GM18498 (cell line): ENCODE measurements around the gene ARSH.
"Not testable (repeated sequence)": the region's sequence is repeated elsewhere in the genome, so short reads cannot be mapped to it uniquely, and the experiment has no call there.

Experiments used
- ATAC-seq: cut with Tn5 transposase; IDR thresholded peaks from one replicate; pipeline ENCODE4 v1.9.1; 2021; ENCODE audit warnings: mild to moderate bottlenecking, moderate library complexity; ENCODE audit not compliant: unreplicated experiment

The ARSH gene, protein sequence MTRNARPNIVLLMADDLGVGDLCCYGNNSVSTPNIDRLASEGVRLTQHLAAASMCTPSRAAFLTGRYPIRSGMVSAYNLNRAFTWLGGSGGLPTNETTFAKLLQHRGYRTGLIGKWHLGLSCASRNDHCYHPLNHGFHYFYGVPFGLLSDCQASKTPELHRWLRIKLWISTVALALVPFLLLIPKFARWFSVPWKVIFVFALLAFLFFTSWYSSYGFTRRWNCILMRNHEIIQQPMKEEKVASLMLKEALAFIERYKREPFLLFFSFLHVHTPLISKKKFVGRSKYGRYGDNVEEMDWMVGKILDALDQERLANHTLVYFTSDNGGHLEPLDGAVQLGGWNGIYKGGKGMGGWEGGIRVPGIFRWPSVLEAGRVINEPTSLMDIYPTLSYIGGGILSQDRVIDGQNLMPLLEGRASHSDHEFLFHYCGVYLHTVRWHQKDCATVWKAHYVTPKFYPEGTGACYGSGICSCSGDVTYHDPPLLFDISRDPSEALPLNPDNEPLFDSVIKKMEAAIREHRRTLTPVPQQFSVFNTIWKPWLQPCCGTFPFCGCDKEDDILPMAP

DNA sequence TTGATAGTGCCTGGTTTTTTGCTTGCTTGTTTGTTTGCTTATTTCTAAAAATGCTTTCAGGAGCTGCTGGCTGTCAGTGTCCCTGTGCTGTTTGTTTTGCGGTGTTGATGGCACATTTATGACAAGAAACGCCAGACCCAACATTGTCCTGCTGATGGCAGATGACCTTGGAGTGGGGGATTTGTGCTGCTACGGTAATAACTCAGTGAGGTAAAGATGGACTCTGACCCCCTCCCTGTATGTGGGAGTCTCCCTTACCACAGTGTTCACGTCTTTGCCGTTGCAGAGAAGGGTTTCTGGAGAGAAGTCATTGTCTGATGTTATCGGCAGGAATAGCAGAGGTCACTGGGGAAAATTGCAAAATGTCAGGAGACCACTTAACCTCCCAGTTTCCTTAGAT is at the start of gene ARSH:
Gene ARSH, plus strand, starts transcription at position 52 of the 400 bp plus-strand sequence. Its CDS starts 67 bp downstream, at position 119.
- ATAC-seq = no peak

DNA sequence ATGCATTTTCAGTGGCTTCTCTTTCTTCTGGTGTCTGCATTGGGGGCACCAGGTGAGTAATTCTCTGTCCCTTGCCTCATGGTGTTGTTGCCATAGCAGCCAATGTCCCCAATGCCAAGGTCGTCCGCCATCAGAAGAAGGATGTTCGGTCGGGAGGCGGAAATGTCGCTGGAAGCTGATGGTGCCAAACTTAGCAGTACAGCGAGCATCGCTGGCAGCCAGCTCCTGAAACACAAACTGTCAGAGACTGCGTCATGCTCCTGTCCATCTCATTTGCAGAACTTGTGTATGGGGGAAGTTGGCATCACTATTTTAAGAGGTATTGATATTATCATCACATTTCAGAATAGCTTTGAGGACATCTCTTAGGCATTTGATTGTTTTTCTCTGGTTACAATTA is 48.1 kb upstream of the ARSH start:
- no peak for ATAC-seq

DNA sequence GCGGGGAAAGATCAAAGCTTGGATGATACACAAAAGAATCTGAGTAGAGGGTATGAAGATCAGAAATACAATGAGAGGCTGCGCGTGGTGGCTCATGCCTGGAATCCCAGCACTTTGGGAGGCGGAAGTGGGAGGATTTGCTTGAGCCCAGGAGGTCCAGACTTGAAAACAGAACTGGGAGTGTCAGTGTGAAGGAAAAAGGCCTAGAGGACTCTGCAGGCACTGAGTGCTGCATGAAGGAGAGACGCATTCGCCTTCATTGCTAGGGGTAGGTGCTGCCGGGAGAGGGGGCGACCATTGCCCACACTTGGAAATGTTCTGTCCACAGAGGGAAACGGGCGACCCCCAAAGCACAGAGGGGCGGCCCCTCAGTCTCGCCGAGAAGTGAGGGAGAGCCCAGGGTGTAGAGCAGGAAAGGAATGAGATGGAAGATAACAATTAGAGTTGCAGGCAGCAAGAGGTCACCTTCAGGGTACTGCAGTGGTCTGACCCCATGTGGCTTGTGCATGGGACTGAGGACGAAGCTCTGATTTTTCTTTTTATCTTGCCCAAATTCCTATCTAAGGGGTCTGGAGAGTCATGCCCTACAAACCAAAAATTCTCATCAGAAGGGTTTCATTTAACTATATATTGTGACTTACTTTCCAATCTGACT is 45.4 kb upstream of the ARSH start:
- ATAC-seq = no peak

DNA sequence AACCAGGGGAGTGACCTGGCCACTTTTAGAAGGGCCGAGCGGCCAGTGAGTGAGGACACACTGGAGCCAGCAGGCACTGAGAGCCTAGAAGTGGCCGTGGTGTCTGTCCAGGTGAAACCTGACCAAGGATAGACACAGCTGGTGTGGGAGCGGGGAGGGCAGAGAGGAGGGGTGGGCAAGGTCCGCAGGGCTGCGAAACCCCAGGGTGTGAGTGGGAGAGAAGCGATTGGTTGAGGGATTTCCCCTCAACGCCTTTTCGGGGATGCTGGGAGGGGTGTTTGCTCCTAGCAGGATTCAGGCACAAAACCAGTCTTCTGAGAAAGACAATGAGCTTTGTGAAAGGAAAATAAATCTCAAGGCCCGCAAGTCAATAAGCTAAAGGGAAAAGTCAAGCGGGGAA is 44.0 kb upstream of the ARSH start:
- no peak for ATAC-seq

DNA sequence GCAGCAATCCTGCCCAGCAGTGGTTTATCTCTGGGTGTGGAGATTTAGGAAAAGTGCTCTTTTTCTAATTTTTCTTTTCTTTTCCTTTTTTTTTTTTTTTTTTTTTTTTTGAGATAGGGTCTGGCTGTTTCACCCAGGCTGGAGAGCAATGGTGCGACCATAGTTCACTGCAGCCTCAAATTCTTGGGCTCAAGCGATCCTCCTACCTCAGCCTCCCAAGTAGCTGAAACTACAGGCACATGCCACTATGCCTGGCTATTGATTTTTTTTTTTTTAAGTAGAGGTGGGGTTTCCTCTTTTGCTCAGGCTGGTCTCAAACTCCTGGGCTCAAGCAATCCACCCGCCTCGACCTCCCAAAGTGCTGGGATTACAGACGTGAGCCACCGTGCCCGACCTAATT is 42.9 kb upstream of the ARSH start:
- not testable (repeated sequence) for ATAC-seq

DNA sequence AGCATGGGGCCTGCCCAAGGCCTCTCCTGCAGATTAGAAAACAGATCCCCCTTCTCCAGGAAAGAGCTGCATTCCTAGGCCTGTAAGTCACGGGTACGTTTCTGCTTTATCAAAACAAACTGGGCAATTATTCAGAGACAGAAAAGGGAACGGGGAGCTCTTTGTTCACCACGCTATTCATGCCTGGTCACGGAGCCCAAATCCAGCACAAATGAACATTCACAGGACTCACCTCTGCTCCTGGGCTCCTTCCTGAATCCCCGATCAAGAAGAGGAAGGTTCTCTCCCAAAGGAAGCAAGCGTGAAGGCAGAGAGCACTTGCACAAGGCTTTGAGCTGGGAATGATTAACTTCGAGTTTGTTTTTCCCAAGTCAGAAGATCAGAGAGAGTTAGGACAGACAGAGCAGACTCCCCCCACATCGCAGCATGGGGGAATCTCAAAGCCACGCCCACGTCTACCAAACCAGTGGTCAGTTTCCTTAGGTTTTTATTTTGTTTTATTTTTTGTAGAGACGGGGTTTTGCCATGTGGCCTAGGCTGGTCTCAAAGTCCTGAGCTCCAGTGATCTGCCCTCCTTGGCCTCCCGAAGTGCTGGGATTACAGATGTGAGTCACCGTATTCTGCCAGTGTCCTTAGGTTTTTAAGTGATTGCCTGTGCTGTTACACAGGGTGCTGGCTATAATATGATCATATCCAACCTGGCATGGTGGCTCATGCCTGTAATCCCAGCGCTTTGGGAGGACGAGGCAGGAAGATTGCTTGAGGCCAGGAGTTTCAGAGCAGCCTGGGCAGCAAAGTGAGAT is 42.2 kb upstream of the ARSH start:
- not testable (repeated sequence) for ATAC-seq

DNA sequence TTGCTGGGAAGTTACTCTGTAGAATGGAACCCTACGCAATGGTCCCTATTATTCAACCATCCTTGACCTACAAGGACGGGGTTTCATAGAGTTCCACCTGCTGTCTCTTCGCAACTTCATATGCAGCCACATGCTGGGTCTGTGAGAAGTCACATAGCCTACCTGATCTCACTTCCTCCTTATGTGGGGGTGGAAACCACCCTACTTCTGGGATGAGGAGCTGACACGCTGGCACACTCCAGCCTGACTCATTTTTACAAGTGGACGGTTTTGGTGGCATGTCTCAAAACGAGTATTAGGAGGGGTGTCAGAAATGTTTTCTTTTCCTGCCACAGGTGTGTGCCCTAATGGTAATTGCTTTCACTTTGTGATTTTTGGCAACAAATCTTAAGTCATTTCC is 40.4 kb upstream of the ARSH start:
- ATAC-seq = peak; percentile 64

DNA sequence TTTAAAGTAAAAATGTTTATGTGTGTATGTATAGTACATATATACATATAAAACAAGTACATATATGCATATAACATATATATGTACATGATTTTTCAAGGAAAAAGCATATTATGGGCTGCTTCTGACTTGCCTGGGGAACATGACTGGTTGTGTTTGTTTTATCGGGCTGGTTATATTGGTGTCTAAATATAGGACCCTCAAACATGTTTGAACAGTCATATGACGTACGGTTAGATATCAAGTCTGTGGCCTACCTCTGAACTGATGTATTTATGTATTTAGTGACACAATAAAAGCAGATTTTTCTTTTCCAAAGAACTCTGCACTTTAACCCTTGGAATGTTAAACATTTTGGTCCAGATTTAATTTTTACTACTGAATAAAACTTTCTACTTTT is 39.3 kb upstream of the ARSH start:
- ATAC-seq = no peak

DNA sequence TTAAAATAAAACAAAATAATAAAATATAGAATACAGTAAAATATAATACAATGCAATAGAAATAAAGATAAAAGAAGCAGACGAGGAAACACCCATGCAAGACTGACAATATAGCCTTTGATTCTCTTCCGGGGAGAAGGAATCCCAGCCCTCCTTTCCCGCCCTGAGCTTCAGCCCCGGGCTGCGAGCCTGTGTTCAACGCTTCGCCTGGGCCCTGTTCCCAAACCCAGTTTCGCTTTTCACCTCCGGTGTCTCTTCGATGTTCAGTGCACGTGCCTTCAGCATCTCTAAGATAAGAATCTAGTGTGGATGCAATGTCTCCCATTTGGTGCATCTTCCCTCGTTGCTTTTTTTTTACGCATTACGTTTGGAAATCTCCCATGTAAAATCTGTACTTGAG is 38.8 kb upstream of the ARSH start:
- ATAC-seq = no peak

DNA sequence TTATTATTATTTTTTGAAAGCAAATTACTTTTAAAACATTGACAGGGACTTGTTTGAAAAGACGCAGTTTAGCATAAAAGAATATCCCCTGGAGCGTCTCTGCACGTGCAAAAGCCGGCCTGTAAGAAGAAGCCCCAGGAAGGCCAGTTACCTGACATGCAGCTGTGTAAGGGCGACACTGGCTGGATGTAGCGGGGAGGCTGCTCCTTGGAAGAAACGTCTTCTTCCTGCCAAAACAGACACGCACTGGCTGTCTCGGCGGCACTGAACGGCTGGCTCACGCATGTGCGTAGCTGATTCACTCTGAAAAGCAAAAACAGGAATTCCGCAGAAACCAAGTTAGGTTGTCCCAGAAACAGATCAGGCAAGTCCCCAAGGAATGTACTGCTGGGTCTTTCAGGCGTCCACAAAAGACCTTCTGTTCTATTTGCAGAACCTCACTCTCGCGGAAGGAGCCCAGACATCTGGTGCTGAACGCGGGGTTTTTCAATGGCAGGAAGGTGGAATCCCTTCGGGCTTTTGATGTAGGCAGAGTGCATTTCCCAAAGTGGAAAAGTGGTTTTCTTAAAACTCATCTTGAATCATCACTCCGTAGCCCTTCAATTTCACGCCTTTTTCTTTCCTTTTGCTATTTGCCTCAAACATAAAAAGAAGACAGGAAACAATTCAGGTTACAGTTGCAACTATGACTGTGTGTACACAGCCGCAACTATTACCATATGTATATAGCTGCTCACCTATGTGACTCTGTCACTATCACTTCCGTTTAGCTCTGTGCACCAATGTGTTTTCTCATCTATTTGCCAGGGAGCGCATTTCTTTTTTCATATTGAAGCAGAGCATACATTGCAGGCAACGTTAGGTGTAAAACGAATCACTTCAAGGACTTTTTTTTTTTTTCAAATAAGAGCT is 38.1 kb upstream of the ARSH start:
- ATAC-seq = no peak

DNA sequence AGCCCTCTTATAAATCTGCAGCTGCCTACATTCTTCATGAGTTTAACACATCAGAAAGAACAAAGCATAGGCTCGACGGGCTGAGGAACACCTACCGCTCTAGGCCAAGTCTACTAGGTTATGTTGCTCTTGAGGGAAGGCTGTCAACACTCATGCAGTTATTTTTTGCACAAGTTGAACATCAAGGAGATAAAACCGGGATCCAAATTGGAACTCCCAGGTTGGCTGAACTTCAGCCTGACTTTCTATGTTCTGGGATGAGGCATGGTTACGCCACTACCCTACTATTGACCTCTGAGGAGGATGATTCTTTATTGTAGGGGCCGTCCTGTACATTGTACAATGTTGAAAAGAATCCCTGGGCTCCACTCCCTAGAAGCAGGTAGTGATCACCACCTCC is 37.3 kb upstream of the ARSH start:
- no peak for ATAC-seq

DNA sequence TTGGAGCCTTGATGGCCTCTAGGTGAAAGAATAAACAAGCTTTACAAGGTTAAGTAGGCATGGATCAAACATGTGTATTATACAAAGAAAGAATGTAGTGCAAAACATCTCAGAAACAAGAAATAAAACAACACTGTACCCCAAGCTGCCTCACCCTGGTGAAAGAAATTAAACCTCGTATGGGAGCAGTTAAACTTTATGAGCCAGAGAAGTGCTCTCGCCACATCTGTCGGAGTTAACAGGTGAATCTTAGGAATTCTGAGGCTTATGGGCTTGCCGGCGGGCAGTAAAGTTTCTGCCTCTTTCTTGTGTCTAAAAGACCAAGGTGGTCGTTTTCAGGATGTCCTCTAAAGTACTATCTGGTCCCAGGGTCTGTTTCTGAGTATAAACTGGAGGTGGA is 34.0 kb upstream of the ARSH start:
- no peak for ATAC-seq

DNA sequence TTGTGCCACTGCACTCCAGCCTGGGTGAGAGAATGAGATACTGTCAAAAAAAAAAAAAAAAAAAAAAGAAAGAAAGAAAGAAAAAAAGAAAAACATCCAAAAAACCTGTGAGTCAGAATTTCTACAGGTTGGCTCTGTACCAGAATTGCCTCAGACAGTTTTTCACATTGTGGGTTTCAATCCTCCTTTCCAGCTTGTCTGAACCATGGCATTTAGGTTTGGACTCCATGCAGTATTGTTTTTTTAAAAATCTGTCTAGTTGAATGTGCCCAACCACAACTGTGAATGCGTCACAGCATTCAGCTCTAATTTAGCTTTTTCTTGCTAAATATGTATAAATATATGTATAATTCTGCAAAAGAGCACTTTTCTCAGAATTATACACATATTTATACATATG is 31.4 kb upstream of the ARSH start:
- ATAC-seq = no peak

DNA sequence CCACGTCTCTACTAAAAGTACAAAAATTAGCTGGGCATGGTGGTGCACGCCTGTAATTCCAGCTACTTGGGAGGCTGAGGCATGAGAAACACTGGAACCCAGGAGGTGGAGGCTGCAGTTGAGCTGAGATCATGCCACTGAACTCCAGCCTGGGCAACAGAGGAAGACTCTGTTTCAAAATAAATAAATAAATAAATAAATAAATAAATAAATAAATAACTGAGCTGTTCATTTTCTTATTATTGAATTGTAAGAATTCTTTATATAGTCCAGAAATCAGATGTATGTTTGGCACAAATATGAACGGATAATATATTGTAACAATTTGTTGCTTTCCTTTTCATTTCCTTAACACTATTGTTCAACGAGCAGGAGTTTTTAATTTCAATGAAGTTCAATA is 27.7 kb upstream of the ARSH start:
- not testable (repeated sequence) for ATAC-seq

DNA sequence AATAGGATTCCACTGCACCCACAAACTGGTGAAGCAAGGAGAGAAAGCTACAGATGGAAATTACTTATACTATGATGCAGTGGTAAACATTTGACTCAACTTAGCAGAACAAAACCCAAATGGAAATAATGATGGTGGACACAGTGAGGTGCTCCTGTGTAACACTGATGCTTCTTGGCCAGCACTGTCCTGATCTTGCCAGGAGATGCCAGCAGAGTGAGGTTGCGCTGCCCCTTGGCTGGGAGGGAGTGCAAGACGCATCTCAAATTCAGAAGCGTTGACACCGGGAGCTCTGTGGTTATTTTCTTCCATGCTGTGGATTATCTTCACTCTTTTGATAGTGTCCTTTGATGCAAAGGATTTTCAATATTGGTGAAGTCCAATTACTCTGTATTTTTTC is 22.0 kb upstream of the ARSH start:
- no peak for ATAC-seq

DNA sequence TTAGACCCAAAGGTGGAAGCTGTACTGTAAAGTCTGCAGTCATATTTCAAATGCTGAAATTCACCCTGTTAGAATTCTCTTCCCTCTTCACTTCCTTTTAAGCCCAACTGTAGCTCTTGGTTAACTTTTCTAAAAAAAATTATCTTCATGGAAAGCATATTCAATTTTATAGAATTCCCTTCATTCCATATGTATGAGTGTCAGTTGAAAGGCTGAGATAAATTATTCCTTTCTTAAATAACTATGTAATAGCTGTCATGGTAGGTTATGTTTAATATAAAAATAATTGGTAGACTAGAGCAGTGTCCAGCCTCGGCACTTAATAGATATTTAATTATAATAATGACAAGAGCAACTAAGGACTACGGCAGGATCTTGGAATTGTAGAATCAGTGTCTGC is 16.8 kb upstream of the ARSH start:
- ATAC-seq = no peak

DNA sequence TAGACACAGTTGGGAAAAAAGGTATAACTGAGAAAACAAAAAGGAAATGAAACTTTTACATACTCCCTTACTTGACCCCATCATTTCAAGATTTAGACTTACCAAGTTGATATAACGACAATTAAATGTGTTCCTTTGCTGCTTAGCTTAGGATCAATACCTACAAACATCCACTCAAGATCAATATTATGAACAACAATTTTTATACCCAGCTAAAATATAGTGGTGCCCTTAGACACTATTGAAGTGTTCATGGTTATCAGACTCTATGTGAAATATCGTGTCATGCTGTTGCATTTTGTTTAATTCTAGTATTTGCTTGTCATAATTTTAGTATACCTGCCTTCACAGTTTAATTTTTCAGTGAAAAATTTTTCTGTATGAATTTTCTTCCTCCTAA is 4.2 kb downstream of the ARSH start:
- ATAC-seq = no peak

DNA sequence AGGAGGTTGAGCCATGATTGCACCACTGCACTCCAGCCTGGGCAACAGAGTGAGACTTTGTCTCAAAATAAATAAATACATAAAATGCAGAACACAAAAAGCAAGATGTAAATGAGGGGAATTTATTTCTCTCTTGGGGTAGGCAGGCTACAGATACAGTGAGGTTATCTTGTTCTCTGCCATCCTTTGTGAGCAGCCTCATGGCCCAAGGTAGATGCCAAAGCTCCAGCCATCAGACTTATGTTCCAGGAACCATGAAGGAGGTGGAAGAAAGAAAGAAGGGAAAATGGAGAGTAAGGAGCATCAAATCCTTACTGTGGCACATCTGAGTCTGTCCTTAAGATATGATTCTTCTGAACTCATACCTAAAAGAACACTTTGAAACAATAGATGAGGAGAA is 11.1 kb downstream of the ARSH start:
- ATAC-seq = no peak

DNA sequence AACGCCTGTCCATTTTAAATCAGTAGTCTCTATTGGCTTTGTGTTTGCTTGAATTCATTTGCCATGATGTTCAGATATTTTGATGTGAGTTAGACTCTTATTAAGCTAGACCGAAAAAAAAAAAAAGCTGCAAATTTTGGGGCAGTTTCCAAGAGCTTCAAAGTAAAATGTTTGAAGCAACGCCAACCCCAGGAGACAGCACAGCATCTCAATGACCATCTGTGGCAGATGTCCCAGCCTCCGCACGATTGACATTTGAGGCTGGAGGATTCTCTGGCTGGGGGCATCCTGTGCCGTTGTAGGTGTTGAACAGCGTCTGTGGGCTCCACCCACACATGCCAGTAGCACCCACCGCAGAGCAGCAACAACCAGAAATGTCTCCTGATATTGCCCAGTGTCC is 17.8 kb downstream of the ARSH start:
- ATAC-seq = no peak

DNA sequence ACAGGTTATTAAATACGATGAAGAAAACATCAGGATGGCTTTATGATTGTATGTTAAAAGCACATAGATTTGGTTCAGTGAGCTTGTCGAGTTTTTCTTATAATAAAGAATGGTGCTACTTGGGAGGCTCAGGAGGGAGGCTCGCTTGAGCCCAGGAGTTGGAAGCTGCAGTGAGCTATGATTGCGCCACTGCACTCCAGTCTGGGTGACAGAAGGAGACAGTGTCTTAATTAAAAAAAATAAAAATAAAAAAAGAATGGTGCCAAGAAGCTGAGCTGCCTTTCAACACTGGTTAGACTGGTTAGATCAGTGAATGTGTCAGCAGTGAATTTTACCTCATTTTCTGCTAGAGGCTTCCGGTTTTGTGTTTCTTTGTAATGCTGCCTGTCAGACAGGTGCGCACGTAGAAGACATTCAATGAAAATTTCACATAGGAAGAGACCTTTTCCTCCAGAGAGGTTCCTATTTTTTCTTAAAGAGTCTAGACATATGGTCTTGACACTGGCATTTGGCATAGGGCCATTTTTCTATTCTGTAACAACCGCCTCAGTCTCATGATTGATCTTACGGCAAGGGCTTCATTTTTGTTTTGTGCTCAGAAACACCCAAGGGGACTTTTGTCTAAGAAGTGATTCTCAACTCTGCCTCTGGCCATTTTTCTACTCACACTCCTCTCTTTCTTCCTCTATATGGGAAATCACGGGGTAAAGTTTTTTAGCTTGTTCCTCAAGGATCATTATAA is 19.9 kb downstream of the ARSH start:
- no peak for ATAC-seq
